GM21447 (cell line): ENCODE measurements around the gene PITX3.
"Not testable (repeated sequence)": the region's sequence is repeated elsewhere in the genome, so short reads cannot be mapped to it uniquely, and the experiment has no call there.

ENCODE experiments used
- ATAC-seq: cut with Tn5 transposase; IDR thresholded peaks from one replicate; pipeline ENCODE4 v1.9.1; 2021; ENCODE audit not compliant: unreplicated experiment

The PITX3 gene

GRCh38 chr10:102261196-102261595 is 19.9 kb upstream of the PITX3 start:
- ATAC-seq = no peak

- ATAC-seq = no peak
Observed at GRCh38 chr10:102255404-102255803, 14.1 kb upstream of the PITX3 start.

- no peak for ATAC-seq
Observed at GRCh38 chr10:102254426-102254825, 13.1 kb upstream of the PITX3 start.

GRCh38 chr10:102252508-102252907 is 11.2 kb upstream of the PITX3 start:
- ATAC-seq = not testable (repeated sequence)

GRCh38 chr10:102247734-102248133 is 6.4 kb upstream of the PITX3 start:
- ATAC-seq = no peak

GRCh38 chr10:102246261-102246660 is 4.9 kb upstream of the PITX3 start:
- ATAC-seq = no peak

- no peak for ATAC-seq
Observed at GRCh38 chr10:102245932-102246251, 4.6 kb upstream of the PITX3 start.

GRCh38 chr10:102245082-102245931 is 4.0 kb upstream of the PITX3 start, which contains the start of gene GBF1:
Gene GBF1 (plus strand): TSS chr10:102245532. CDS start chr10:102258939, 13,407 bp downstream.
- peak; percentile 94 for ATAC-seq

GRCh38 chr10:102243309-102243708 is 2.0 kb upstream of the PITX3 start:
- no peak for ATAC-seq

- ATAC-seq = no peak
Observed at GRCh38 chr10:102242118-102242485, 790 bp upstream of the PITX3 start.

- ATAC-seq = no peak
Observed at GRCh38 chr10:102241032-102241443, 274 bp downstream of the PITX3 start.

- ATAC-seq = no peak
Observed at GRCh38 chr10:102240467-102241031, 763 bp downstream of the PITX3 start.

- no peak for ATAC-seq
Observed at GRCh38 chr10:102237711-102238252, 3.5 kb downstream of the PITX3 start.

- no peak for ATAC-seq
Observed at GRCh38 chr10:102236006-102236405, 5.3 kb downstream of the PITX3 start.

GRCh38 chr10:102235598-102235920 is 5.8 kb downstream of the PITX3 start:
- no peak for ATAC-seq

GRCh38 chr10:102234888-102235597 is 6.3 kb downstream of the PITX3 start:
- ATAC-seq = no peak

- no peak for ATAC-seq
Observed at GRCh38 chr10:102233997-102234396, 7.3 kb downstream of the PITX3 start.

GRCh38 chr10:102231357-102232318 is 9.7 kb downstream of the PITX3 start:
- ATAC-seq = no peak

GRCh38 chr10:102230861-102231356 is 10.4 kb downstream of the PITX3 start:
- ATAC-seq = no peak

GRCh38 chr10:102230264-102230860 is 10.9 kb downstream of the PITX3 start:
- no peak for ATAC-seq
